ENCODE measurements around the gene ANAPC13.

ANAPC13 gene

GRCh38 chr3:134486577-134487041, 824 bp upstream of the ANAPC13 start:
- CTCF ChIA-PET: interaction anchor here (0.5 to 0.6 kb wide), 2 partner anchors 17 to 822 kb away, joined by 3 to 8 read pairs; no protein-coding TSS in a partner anchor
- POLR2A ChIA-PET: interaction anchor here (0.9 to 2.9 kb wide), 11 partner anchors 8 to 187 kb away, joined by 3 to 13 read pairs (median 4); partner anchors contain the start of gene AMOTL2
- DNase-seq (ENCODE audit: extremely low spot score): no peak
- TF ChIP-seq SUZ12 (IDR thresholded peaks at IDR 0.05): no peak
- no peak for TF ChIP-seq PKNOX1 (IDR thresholded peaks at IDR 0.05)
- TF ChIP-seq ARNT (IDR thresholded peaks at IDR 0.05): no peak
- TF ChIP-seq TARDBP (IDR thresholded peaks at IDR 0.05): no peak
- no peak for TF ChIP-seq HDGF (IDR thresholded peaks at IDR 0.05; ENCODE audit: borderline replicate concordance)
- no peak for TF ChIP-seq FOXK2 (IDR thresholded peaks at IDR 0.05)
- TF ChIP-seq LEF1 (IDR thresholded peaks at IDR 0.05; ENCODE audit: borderline replicate concordance): no peak
- TF ChIP-seq BHLHE40 (IDR thresholded peaks at IDR 0.05; ENCODE audit: borderline replicate concordance): no peak
- TF ChIP-seq NFRKB (IDR thresholded peaks at IDR 0.05): no peak

- POLR2A ChIA-PET: interaction anchor here (0.5 to 2.9 kb wide), 16 partner anchors 8 to 273 kb away, joined by 3 to 13 read pairs (median 4); partner anchors contain the start of gene AMOTL2
- CTCF ChIA-PET: interaction anchor here (1.0 kb wide), 1 partner anchor 107 kb away, joined by 3 read pairs; no protein-coding TSS in a partner anchor
- TF ChIP-seq SP1 (IDR thresholded peaks at IDR 0.05): no peak
- no peak for TF ChIP-seq L3MBTL2 (conservative IDR thresholded peaks at IDR 0.05)
- TF ChIP-seq LEF1 (IDR thresholded peaks at IDR 0.05; ENCODE audit: borderline replicate concordance): no peak
- TF ChIP-seq CTBP1 (IDR thresholded peaks at IDR 0.05; ENCODE audit: borderline replicate concordance): no peak
- TF ChIP-seq ARNT (IDR thresholded peaks at IDR 0.05): no peak
- no peak for TF ChIP-seq BHLHE40 (IDR thresholded peaks at IDR 0.05; ENCODE audit: borderline replicate concordance)
- TF ChIP-seq SUZ12 (IDR thresholded peaks at IDR 0.05): no peak
- TF ChIP-seq HDGF (IDR thresholded peaks at IDR 0.05; ENCODE audit: borderline replicate concordance): no peak
- TF ChIP-seq FOXM1 (IDR thresholded peaks at IDR 0.05; ENCODE audit: borderline replicate concordance): no peak
- no peak for TF ChIP-seq TARDBP (IDR thresholded peaks at IDR 0.05)
- TF ChIP-seq ZNF384 (IDR thresholded peaks at IDR 0.05): no peak
- TF ChIP-seq NFRKB (IDR thresholded peaks at IDR 0.05): no peak
- no peak for TF ChIP-seq FOXA1 (IDR thresholded peaks at IDR 0.05)
- TF ChIP-seq ELF4 (IDR thresholded peaks at IDR 0.05): no peak
- no peak; the same call in 1 of the 2 replicates for TF ChIP-seq PKNOX1 (IDR thresholded peaks at IDR 0.05)
- no peak for TF ChIP-seq FOXK2 (IDR thresholded peaks at IDR 0.05)
- no peak for DNase-seq (ENCODE audit: extremely low spot score)
Observed at GRCh38 chr3:134485075-134485717, 589 bp downstream of the ANAPC13 start.

GRCh38 chr3:134483195-134483900, 2.4 kb downstream of the ANAPC13 start:
- no peak for DNase-seq (ENCODE audit: extremely low spot score)
- CTCF ChIA-PET: interaction anchor here (0.5 kb wide), 1 partner anchor 175 kb away, joined by 3 read pairs; no protein-coding TSS in a partner anchor
- POLR2A ChIA-PET: interaction anchor here (0.5 kb wide), 1 partner anchor 1752 kb away, joined by 3 read pairs; no protein-coding TSS in a partner anchor
- TF ChIP-seq CTBP1 (IDR thresholded peaks at IDR 0.05; ENCODE audit: borderline replicate concordance) (no peak), ARNT (IDR thresholded peaks at IDR 0.05) (no peak), BHLHE40 (IDR thresholded peaks at IDR 0.05; ENCODE audit: borderline replicate concordance) (no peak), L3MBTL2 (conservative IDR thresholded peaks at IDR 0.05) (no peak), SUZ12 (IDR thresholded peaks at IDR 0.05) (no peak), TARDBP (IDR thresholded peaks at IDR 0.05) (no peak), HDGF (IDR thresholded peaks at IDR 0.05; ENCODE audit: borderline replicate concordance) (no peak), NFRKB (IDR thresholded peaks at IDR 0.05) (no peak), ELF4 (IDR thresholded peaks at IDR 0.05) (no peak), LEF1 (IDR thresholded peaks at IDR 0.05; ENCODE audit: borderline replicate concordance) (no peak), SP1 (IDR thresholded peaks at IDR 0.05) (no peak), FOXM1 (IDR thresholded peaks at IDR 0.05; ENCODE audit: borderline replicate concordance) (no peak), FOXK2 (IDR thresholded peaks at IDR 0.05) (no peak), ZNF384 (IDR thresholded peaks at IDR 0.05) (no peak), FOXA1 (IDR thresholded peaks at IDR 0.05) (no peak), PKNOX1 (IDR thresholded peaks at IDR 0.05) (no peak)

- TF ChIP-seq CTBP1 (IDR thresholded peaks at IDR 0.05; ENCODE audit: borderline replicate concordance) (no peak), LEF1 (IDR thresholded peaks at IDR 0.05; ENCODE audit: borderline replicate concordance) (no peak), NFRKB (IDR thresholded peaks at IDR 0.05) (no peak), TARDBP (IDR thresholded peaks at IDR 0.05) (no peak), SP1 (IDR thresholded peaks at IDR 0.05) (no peak), FOXM1 (IDR thresholded peaks at IDR 0.05; ENCODE audit: borderline replicate concordance) (no peak), HDGF (IDR thresholded peaks at IDR 0.05; ENCODE audit: borderline replicate concordance) (no peak), ZNF384 (IDR thresholded peaks at IDR 0.05) (no peak), FOXA1 (IDR thresholded peaks at IDR 0.05) (no peak), PKNOX1 (IDR thresholded peaks at IDR 0.05) (no peak), SUZ12 (IDR thresholded peaks at IDR 0.05) (no peak), ARNT (IDR thresholded peaks at IDR 0.05) (no peak), BHLHE40 (IDR thresholded peaks at IDR 0.05; ENCODE audit: borderline replicate concordance) (no peak), FOXK2 (IDR thresholded peaks at IDR 0.05) (no peak)
- CTCF ChIA-PET: no interaction called here
- POLR2A ChIA-PET: no interaction called here
- DNase-seq (ENCODE audit: extremely low spot score): no peak
Observed at GRCh38 chr3:134482622-134483021, 3.2 kb downstream of the ANAPC13 start.
